GM23338 (cell line): Measurements from ENCODE around the gene CCNB3.

Source experiments
- CREB1 ChIP-seq: fragments of 250-450 bp; sonication (Bioruptor Pico); IDR thresholded peaks from 2 replicates; pipeline ENCODE4 v1.5.0; 2020; ENCODE audit warnings: low read depth, mild to moderate bottlenecking, moderate library complexity
- EZH2 ChIP-seq: fragments of 200-600 bp; sonication (generic); IDR thresholded peaks from one replicate; pipeline ENCODE4 v1.8.0; 2017; ENCODE audit warnings: antibody characterized with exemption, mild to moderate bottlenecking, low read depth; ENCODE audit not compliant: unreplicated experiment
- EZH2phosphoT487 ChIP-seq: fragments of 200-600 bp; sonication (generic); IDR thresholded peaks from one replicate; pipeline ENCODE4 v1.8.1; 2018; ENCODE audit warnings: antibody characterized with exemption; ENCODE audit not compliant: unreplicated experiment
- JUNB ChIP-seq: IDR thresholded peaks from one replicate; pipeline ENCODE4 v1.6.1; 2016; ENCODE audit warnings: antibody characterized with exemption; ENCODE audit not compliant: unreplicated experiment
- NANOG ChIP-seq: IDR thresholded peaks from 2 replicates; pipeline ENCODE4 v1.6.1; 2016; ENCODE audit warnings: antibody characterized with exemption, borderline replicate concordance
- POLR2AphosphoS5 ChIP-seq: IDR thresholded peaks from 2 replicates; pipeline ENCODE4 v1.6.1; 2016; ENCODE audit warnings: antibody characterized with exemption, low read depth
- STAT1 ChIP-seq: IDR thresholded peaks from one replicate; pipeline ENCODE4 v1.6.1; 2016; ENCODE audit warnings: antibody characterized with exemption; ENCODE audit not compliant: unreplicated experiment
- ZNF114 ChIP-seq: fragments of 250-450 bp; sonication (Bioruptor Pico); IDR thresholded peaks from 2 replicates; pipeline ENCODE4 v1.5.0; 2020; ENCODE audit warnings: mild to moderate bottlenecking, moderate library complexity
- ZNF331 ChIP-seq: fragments of 250-450 bp; sonication (Bioruptor Pico); IDR thresholded peaks from 2 replicates; pipeline ENCODE4 v1.5.0; 2020; ENCODE audit warnings: low read depth, mild to moderate bottlenecking, moderate library complexity
- TF ChIP-seq, protein P1 (sequence below), 2 experiments: fragments of 200-600 bp in 1 of 2; sonication (generic) in 1 of 2; conservative IDR thresholded peaks; 2 replicates each; pipeline versions ENCODE4 v1.5.1 to v1.6.1; 2016 to 2017; ENCODE audit warnings: antibody characterized with exemption in 2 of 2, low read depth in 2 of 2, mild to moderate bottlenecking in 2 of 2, moderate library complexity in 1 of 2
- TF ChIP-seq, protein P2 (sequence below): IDR thresholded peaks from 2 replicates; pipeline ENCODE4 v1.6.1; 2016; ENCODE audit warnings: antibody characterized with exemption
- TF ChIP-seq, protein P3 (sequence below): IDR thresholded peaks from one replicate; pipeline ENCODE4 v1.6.1; 2018; ENCODE audit warnings: antibody characterized with exemption; ENCODE audit not compliant: unreplicated experiment
- TF ChIP-seq, protein P4 (sequence below): fragments of 250-450 bp; sonication (Bioruptor Pico); IDR thresholded peaks from 2 replicates; pipeline ENCODE4 v1.5.0; 2020; ENCODE audit warnings: mild to moderate bottlenecking, moderate library complexity

DNA sequence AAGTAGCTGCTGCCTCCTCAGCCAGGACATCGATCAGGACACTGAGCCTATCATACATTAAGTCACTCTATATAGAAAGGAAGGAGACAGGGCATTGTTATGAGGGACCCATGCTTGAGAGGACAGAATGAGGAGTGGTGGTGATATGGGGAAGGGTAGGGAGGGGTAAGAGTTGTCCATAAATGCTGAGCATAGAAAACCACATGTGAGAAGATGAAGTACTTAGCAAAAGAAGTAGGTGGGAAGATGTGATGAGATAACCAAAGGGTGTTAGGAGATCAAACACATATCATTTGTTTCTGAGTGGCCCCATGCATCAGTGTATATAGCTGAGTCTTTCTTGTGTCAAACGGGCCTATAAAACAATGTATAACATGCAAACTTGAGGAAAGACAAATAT, 182.0 kb downstream of the CCNB3 start:
- TF ChIP-seq, protein P1, sequence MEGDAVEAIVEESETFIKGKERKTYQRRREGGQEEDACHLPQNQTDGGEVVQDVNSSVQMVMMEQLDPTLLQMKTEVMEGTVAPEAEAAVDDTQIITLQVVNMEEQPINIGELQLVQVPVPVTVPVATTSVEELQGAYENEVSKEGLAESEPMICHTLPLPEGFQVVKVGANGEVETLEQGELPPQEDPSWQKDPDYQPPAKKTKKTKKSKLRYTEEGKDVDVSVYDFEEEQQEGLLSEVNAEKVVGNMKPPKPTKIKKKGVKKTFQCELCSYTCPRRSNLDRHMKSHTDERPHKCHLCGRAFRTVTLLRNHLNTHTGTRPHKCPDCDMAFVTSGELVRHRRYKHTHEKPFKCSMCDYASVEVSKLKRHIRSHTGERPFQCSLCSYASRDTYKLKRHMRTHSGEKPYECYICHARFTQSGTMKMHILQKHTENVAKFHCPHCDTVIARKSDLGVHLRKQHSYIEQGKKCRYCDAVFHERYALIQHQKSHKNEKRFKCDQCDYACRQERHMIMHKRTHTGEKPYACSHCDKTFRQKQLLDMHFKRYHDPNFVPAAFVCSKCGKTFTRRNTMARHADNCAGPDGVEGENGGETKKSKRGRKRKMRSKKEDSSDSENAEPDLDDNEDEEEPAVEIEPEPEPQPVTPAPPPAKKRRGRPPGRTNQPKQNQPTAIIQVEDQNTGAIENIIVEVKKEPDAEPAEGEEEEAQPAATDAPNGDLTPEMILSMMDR (conservative IDR thresholded peaks at IDR 0.05; ENCODE audit: low read depth in 2 of 2), result no peak
- TF ChIP-seq ZNF331 (CRISPR knock-in tag), result no peak
- no peak for TF ChIP-seq EZH2phosphoT487
- no peak for TF ChIP-seq CREB1 (CRISPR knock-in tag)
- TF ChIP-seq EZH2, result no peak
- TF ChIP-seq JUNB, result no peak
- no peak for TF ChIP-seq STAT1
- TF ChIP-seq, protein P2, sequence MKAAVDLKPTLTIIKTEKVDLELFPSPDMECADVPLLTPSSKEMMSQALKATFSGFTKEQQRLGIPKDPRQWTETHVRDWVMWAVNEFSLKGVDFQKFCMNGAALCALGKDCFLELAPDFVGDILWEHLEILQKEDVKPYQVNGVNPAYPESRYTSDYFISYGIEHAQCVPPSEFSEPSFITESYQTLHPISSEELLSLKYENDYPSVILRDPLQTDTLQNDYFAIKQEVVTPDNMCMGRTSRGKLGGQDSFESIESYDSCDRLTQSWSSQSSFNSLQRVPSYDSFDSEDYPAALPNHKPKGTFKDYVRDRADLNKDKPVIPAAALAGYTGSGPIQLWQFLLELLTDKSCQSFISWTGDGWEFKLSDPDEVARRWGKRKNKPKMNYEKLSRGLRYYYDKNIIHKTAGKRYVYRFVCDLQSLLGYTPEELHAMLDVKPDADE, result no peak
- TF ChIP-seq, protein P3, sequence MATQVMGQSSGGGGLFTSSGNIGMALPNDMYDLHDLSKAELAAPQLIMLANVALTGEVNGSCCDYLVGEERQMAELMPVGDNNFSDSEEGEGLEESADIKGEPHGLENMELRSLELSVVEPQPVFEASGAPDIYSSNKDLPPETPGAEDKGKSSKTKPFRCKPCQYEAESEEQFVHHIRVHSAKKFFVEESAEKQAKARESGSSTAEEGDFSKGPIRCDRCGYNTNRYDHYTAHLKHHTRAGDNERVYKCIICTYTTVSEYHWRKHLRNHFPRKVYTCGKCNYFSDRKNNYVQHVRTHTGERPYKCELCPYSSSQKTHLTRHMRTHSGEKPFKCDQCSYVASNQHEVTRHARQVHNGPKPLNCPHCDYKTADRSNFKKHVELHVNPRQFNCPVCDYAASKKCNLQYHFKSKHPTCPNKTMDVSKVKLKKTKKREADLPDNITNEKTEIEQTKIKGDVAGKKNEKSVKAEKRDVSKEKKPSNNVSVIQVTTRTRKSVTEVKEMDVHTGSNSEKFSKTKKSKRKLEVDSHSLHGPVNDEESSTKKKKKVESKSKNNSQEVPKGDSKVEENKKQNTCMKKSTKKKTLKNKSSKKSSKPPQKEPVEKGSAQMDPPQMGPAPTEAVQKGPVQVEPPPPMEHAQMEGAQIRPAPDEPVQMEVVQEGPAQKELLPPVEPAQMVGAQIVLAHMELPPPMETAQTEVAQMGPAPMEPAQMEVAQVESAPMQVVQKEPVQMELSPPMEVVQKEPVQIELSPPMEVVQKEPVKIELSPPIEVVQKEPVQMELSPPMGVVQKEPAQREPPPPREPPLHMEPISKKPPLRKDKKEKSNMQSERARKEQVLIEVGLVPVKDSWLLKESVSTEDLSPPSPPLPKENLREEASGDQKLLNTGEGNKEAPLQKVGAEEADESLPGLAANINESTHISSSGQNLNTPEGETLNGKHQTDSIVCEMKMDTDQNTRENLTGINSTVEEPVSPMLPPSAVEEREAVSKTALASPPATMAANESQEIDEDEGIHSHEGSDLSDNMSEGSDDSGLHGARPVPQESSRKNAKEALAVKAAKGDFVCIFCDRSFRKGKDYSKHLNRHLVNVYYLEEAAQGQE, result no peak
- TF ChIP-seq NANOG, result no peak
- no peak for TF ChIP-seq POLR2AphosphoS5
- TF ChIP-seq, protein P4, sequence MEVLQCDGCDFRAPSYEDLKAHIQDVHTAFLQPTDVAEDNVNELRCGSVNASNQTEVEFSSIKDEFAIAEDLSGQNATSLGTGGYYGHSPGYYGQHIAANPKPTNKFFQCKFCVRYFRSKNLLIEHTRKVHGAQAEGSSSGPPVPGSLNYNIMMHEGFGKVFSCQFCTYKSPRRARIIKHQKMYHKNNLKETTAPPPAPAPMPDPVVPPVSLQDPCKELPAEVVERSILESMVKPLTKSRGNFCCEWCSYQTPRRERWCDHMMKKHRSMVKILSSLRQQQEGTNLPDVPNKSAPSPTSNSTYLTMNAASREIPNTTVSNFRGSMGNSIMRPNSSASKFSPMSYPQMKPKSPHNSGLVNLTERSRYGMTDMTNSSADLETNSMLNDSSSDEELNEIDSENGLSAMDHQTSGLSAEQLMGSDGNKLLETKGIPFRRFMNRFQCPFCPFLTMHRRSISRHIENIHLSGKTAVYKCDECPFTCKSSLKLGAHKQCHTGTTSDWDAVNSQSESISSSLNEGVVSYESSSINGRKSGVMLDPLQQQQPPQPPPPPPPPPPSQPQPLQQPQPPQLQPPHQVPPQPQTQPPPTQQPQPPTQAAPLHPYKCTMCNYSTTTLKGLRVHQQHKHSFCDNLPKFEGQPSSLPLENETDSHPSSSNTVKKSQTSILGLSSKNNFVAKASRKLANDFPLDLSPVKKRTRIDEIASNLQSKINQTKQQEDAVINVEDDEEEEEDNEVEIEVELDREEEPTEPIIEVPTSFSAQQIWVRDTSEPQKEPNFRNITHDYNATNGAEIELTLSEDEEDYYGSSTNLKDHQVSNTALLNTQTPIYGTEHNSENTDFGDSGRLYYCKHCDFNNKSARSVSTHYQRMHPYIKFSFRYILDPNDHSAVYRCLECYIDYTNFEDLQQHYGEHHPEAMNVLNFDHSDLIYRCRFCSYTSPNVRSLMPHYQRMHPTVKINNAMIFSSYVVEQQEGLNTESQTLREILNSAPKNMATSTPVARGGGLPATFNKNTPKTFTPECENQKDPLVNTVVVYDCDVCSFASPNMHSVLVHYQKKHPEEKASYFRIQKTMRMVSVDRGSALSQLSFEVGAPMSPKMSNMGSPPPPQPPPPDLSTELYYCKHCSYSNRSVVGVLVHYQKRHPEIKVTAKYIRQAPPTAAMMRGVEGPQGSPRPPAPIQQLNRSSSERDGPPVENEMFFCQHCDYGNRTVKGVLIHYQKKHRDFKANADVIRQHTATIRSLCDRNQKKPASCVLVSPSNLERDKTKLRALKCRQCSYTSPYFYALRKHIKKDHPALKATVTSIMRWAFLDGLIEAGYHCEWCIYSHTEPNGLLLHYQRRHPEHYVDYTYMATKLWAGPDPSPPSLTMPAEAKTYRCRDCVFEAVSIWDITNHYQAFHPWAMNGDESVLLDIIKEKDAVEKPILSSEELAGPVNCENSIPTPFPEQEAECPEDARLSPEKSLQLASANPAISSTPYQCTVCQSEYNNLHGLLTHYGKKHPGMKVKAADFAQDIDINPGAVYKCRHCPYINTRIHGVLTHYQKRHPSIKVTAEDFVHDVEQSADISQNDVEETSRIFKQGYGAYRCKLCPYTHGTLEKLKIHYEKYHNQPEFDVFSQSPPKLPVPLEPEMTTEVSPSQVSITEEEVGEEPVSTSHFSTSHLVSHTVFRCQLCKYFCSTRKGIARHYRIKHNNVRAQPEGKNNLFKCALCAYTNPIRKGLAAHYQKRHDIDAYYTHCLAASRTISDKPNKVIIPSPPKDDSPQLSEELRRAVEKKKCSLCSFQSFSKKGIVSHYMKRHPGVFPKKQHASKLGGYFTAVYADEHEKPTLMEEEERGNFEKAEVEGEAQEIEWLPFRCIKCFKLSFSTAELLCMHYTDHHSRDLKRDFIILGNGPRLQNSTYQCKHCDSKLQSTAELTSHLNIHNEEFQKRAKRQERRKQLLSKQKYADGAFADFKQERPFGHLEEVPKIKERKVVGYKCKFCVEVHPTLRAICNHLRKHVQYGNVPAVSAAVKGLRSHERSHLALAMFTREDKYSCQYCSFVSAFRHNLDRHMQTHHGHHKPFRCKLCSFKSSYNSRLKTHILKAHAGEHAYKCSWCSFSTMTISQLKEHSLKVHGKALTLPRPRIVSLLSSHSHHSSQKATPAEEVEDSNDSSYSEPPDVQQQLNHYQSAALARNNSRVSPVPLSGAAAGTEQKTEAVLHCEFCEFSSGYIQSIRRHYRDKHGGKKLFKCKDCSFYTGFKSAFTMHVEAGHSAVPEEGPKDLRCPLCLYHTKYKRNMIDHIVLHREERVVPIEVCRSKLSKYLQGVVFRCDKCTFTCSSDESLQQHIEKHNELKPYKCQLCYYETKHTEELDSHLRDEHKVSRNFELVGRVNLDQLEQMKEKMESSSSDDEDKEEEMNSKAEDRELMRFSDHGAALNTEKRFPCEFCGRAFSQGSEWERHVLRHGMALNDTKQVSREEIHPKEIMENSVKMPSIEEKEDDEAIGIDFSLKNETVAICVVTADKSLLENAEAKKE (CRISPR knock-in tag), result no peak
- TF ChIP-seq ZNF114, result no peak
